GM18873 (cell line): ENCODE data around the gene CHTF8.

Experiments used
- ATAC-seq: cut with Tn5 transposase; IDR thresholded peaks from one replicate; pipeline ENCODE4 v1.9.1; 2021; ENCODE audit warnings: mild to moderate bottlenecking, moderate library complexity, moderate number of reproducible peaks; ENCODE audit not compliant: unreplicated experiment, low FRiP score

CHTF8 gene

DNA sequence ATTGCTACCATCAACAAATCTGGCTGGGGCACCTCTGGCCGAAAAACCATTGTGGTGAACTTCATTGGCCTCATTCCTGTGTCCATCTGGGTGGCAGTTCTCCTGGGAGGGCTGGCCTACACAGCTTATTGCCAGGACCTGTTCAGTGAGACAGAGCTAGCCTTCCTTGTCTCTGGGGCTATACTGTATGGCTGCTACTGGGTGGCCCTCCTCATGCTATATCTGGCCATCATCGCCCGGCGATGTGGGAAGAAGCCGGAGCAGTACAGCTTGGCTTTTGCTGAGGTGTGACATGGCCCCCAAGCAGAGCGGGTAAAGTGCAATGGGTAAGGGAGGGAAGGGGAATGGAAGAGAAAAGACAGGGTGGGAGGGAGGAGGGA, 17.4 kb downstream of the CHTF8 start:
- ATAC-seq: no peak

DNA sequence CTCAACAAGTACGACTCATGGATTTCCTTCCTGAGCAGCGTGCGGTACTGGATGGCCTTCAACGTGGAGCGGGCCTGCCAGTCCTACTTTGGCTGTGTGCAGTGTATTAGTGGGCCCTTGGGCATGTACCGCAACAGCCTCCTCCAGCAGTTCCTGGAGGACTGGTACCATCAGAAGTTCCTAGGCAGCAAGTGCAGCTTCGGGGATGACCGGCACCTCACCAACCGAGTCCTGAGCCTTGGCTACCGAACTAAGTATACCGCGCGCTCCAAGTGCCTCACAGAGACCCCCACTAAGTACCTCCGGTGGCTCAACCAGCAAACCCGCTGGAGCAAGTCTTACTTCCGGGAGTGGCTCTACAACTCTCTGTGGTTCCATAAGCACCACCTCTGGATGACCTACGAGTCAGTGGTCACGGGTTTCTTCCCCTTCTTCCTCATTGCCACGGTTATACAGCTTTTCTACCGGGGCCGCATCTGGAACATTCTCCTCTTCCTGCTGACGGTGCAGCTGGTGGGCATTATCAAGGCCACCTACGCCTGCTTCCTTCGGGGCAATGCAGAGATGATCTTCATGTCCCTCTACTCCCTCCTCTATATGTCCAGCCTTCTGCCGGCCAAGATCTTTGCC, 17.9 kb downstream of the CHTF8 start:
- no peak for ATAC-seq

DNA sequence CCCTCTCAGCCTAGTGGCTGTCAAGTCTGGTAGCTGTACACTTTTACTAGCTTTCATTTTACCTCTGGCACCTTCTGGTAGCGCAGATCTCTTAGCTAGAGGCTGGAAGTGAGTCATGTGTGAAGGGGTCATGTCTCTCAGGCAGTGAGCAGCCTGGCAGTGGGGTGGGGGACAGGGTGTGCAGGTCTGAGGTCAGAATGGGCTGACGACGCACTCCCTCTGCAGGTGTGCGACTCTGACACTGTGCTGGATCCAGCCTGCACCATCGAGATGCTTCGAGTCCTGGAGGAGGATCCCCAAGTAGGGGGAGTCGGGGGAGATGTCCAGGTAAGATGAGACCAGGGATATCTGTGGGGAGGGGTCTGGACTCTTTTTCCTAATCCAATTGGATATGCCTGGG, 19.2 kb downstream of the CHTF8 start:
- no peak for ATAC-seq

DNA sequence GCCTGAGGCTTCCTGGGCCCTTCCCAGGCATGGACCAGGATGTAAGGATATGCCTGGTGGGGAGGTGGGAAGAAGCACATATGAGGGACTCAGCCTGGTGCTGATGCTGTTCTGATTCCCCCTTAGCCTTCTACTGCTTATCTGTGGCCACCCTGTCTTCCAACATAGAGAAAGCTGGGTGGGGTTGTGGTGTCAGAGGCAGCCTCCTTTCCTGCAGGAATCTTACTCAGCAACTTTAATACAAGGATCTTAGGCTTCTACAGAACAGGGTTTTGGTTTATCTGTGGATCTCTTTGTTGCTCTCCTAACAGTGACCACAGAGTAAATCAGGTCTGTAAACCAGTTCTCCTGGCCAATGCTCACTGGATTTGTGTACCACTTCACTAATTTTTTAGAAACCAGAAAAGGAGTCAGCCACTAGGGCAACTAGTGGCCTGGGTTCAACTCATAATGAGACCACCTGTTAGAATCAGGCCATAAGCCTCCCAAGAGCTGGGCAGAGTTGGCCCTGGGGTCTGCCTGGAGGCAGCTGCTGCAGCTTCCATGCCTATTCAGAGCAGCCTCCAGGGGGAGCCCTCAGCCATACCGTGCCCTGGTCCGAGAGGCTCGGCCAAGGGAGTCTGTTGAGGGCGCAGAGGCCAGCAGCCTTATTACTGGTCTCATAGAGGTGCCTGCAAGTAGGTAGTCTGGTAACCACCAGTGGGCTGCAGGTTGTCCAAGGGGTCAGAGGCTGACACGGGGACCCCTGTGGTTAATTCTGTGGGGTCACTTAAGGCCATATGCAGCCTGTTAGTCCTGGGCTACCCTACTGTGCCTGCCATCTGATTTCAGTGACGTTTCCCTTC, 19.9 kb downstream of the CHTF8 start:
- no peak for ATAC-seq

DNA sequence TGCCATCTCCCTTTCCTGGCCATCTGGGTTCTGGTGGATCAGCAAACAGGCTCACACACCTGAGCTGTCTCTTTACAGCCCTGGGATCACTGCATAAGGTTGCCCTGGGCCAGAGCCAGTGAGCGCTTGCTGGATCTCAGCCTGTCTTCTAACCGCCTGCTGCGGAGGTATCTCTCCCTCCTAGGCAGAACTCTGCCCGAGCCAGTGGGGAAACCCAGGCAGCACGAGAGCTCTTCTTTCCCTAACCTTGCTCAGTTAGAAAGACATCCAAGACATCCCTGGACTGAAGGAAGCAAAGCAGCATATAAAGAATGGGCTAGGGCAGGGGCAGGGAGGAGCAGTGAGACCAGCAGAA, 20.5 kb downstream of the CHTF8 start:
- no peak for ATAC-seq

DNA sequence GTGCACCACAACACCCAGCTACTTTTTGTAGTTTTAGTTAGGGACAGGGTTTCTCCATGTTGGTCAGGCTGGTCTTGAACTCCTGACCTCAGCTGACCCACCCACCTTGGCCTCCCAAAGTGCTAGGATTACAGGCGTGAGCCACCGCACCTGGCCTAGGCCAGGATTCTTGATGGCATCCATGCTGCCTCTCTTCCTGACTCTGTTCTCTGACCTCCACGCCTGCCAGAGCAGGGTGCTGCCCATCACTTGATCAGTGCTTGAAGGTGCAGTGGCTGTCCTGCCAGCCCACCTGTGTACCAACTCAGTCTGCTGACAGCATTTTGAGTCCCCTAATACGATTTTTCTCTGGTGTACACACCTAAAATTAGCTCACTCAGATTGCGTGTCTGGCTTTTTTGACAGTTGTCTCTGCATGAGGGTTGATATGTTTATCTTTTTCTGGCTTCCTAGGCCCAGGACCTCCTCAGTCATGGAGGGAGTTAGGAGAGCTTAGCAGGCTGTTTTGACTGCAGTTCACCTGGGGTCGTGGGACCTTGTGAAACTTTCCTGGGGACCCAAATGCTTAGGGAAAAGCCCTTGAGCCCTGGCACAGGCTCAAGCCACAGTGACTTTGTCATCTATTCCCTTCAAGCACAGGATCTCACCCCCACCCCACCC, 21.0 kb downstream of the CHTF8 start:
- ATAC-seq: no peak

DNA sequence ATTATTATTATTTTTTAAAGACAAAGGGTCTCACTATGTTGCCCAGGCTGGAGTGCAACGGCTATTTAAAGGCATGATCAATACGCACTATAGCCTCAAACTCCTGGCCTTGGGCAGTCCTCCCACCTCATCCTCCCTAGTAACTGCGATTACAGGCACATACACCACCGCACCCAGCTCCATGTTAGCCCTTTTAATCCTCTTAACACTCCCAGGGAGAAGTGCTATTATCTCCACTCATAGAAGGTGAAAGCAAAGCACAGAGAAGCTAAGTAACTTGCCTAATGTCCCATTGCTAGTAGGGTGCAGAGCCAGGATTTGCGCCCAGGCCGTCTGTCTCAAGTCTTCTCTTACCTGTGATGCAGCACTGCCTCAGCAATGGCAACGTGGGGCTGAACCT, 22.0 kb downstream of the CHTF8 start:
- ATAC-seq: no peak

DNA sequence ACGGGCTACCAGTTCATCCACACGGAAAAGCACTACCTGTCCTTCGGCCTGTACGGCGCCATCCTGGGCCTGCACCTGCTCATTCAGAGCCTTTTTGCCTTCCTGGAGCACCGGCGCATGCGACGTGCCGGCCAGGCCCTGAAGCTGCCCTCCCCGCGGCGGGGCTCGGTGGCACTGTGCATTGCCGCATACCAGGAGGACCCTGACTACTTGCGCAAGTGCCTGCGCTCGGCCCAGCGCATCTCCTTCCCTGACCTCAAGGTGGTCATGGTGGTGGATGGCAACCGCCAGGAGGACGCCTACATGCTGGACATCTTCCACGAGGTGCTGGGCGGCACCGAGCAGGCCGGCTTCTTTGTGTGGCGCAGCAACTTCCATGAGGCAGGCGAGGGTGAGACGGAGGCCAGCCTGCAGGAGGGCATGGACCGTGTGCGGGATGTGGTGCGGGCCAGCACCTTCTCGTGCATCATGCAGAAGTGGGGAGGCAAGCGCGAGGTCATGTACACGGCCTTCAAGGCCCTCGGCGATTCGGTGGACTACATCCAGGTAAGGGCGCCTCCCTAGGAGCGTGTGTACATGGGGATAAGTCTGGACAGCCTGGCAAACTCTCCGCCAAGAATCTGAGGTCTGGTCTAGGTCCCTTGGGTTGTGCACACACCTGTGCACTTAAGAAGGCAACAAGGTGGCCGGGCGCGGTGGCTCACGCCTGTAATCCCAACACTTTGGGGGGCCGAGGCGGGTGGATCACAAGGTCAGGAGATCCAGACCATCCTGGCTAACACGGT, 22.7 kb downstream of the CHTF8 start:
- no peak for ATAC-seq

DNA sequence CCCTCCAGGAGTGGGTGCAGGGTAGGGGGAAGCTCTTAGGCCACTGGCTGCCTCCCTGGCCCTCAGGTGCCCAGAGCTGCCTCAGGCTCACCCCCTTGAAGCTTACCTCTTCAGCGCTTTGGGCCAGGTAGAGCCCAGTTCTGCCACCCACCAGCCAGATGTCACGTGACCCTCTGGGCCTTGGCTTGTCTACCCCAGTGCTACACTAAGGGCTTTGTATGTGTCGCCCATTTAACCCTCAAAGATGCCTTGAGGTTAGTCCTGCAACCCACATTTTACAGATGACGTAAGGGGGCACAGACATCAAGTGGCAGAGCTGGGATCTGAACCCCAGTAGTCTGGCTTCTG, 23.5 kb downstream of the CHTF8 start:
- no peak for ATAC-seq

DNA sequence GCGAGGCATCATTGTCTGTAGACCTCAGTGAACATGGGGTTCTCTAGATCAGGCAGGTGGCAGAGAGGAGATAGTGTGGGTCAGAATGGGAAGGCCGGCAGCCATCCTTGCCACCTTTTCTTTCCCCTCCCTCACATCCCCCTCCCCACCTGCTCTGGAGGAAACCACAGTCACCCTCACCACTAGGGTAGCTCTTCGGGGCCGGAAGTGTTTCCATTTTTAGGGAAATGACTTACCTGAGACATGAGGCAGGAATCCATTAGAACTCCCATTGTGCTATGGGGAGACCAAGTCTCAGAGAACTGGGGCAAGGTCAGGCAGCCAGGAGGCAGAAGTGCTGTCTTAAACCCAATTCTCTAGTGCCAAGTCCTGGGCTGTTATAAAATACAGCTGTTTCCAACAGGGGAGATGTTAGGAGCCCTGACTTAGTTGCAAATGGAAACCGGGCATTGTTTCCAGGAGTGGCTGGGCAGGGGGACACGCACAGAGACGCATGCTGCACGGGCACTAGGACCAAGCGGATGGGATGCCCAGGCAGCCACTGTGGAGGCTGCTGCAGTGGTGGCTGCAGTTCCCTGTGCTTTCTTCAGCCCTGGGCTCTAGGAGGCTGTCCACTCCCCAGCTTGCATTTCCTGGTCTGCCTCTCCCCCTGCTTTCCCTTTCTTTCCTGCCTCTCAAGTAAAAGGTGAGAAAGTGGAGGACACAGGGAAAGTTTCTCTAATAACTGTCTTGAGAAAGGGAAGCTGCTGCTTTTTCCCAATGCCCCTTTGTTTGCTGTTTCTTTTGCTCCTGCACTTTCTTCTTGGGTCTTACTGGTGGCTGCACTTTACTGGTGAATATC, 24.1 kb downstream of the CHTF8 start:
- ATAC-seq: no peak

DNA sequence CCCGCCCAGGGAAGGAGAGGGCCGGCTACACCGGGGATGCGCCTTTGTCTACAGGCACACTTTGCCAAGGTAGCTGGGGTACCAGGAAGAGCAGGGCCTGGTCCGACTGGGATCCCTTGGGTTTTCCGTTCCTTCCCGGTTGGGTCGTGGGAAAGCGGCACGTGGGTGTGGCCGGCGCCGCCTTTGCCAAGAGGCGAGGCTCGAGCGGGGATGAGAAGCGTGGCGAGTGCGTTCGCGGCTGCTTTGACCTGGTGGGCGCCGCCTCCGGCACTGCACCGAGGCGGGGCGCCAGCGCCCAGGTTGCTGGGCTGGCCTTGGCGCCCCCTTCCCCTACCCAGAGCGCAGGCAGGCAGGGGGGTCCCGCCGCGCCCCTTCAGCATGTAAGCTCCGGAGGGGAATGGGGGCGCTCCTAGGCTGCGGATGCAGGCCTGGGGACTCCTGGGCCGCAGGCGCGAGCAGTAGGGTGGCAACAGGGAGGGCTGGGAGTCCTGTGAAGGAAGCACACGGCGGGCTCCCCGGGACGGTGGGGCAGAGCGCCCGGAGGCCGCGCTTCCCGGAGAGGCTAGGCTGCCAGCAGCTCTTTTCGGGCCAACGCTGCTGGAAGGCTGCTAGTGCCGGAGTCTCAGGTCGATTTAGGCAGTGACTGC, 24.9 kb downstream of the CHTF8 start:
- no peak for ATAC-seq

DNA sequence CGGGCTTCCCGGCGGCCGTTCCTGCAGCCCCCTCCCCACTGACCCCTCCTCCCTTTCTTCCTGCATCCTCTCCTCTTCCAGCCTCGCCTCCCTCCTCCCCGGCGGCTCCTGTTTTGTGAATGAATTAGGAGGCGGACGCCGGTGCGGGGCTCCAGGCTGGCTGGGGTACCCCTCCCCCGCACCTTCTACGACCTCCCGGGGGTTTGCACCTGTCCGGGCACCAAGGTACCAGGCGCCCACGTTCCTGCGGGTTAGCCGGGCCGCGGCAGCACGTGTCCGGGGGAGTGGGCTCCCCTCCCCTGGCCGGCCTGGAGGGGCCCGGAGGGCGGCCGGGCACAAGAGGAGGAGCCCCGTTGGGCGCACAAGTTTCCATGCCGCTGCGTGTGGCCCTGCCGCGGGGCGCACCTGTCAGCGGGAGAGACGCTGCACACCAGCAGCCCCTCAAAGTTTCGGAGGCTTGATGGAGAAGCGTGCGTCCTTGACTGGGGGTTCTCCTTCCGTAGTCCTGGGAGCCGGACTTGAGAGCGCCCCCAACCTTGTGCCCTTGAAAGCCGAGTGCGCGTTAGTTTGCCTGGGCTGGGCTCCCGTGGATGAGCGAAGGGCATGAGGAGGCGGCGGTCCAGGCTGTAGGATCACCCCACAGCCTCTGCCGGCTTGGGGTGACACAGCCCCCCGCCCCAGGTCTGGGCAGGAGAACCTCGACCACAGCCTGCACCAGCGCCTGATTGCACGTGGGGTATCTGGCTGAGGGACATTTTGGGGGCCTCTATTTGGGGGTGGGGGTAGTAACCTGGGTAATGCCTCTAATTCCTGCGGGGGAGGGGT, 25.7 kb downstream of the CHTF8 start:
- ATAC-seq: no peak

DNA sequence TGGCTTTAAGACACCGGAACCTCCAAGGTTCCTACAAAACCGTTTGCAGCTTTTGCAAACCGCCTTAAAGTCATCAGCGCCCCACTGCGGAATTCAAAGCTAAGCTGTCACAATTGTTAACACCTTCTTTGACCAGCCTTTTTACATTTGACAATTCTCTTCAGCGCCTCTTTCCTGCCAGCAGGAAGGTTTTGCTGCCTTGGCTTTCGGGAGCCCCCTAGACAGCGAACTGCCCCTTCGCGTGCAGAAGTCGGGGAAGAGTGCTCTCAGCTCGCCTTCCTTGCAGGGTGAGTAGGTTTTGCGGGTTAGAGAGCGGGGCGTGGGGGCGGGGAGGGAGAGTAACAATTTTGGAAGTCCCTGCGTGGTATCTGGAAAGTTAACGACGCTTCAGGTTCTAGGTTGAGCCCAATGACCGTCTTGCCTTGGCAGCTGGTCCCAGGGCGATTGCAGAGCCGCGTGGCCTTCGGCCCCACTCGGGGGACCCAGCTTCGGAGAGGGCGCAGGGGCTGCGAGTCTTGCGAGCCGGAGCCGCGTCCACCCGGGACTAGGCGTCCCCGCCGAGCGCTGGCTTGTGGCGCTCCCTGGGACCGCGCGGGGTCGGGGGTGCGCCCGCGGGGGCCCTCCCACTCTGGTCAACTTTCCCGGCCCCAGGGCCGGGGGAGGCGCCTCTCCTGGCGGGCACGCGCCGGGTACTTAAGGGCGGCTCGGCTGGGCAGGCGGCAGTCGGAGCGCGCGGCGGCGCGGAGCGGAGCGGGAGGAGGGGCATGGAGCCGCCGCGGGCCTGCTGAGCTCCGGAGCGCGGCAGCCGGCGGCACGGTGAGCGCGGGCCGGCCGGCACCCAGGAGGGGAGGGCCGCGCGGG, 26.7 kb downstream of the CHTF8 start, which contains the start of gene HAS3:
Gene HAS3 (plus strand): TSS at position 153 of the 861 bp plus-strand sequence. CDS start 3,743 bp downstream, outside the sequence.
- ATAC-seq: no peak

DNA sequence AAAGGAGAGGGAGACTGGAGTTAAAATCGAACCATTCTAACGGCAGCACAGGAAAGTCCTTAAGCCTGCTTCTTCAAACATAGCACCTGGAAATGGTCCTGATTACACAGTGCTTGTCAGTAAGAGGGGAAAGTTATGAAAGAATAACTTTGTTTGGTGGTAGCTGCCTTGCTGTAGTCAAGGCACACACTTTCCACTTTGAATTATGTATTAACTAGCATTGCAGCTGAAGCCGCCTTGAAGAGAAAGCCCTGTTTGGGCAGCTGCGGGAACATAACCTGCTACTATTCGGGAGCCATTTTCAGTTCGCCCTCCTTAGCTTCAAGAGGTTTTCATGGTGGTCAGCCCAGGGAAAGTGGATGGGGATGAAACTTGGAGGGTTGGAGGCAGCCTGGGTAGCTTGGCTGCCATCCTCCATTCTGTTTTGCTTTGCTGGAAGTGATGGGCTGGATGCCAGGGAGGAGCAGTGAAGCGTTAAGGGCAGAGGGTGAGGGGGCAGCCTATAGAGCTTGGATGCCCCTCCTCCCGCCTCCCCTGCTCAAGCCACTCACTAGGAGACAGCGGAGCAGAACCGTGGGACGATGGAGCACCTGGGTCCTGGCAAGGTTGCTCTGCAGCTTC, 32.2 kb downstream of the CHTF8 start:
- ATAC-seq: no peak

DNA sequence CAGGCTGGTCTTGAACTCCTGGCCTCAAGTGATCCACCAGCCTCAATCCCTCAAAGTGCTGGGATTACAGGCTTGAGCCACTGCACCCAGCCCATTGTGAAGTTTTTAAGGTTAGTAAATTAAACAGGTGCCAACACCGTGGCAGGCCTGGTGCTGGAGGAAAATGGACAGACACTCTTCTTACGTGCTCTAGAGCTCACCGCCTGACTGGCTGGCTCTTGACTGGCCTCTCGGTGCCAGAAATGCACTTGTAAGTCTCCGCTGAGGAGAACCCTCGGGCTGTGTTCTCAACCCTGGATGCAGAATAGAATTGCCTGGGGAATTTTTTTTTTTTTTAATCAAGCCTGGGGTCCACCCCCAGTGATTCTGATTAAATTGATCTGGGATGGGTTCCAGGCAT, 37.2 kb downstream of the CHTF8 start:
- ATAC-seq: no peak

DNA sequence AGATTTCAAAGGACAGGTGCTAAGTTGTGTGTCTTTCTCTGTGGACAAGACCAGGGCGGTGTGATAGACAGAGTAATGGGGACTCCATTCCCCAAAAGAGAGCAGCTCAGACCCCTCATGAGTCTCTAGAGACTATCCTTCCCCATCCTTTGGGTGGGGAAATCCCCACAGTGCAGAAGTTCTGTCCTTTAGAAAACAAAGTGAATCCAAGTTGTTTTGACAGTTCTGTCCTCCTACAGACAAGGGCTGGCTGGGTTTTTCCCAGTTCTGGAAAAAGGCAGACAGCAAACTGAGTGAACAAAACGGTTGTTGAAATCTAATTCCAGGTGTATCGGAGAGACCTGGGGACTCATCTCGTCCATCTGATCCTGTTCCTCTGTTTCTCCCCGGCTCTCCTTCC, 37.9 kb downstream of the CHTF8 start:
- no peak for ATAC-seq

DNA sequence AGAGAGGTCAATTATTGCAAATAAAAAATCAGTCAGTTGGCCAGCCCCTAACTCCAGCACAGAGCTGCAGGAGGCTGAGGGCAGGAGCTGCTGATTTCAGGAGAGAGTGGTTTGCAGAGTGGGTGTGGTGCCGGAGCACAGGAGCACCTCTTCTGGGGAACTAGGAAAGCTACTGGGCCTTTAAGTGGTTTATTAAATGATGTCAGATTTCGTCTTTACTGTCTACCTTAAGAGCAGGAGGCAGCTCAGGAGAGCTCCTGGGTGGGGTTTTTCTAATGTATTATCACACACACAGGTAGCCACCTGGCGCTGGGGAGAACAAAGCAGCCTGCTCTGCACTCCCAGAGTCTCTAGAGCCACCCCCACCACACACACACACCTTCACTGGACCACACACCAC, 38.4 kb downstream of the CHTF8 start:
- no peak for ATAC-seq
